GM18511 (cell line): ENCODE data around the gene IMMP1L.

Experiments used
- ATAC-seq: cut with Tn5 transposase; IDR thresholded peaks from one replicate; pipeline ENCODE4 v1.9.1; 2021; ENCODE audit warnings: mild to moderate bottlenecking, moderate library complexity; ENCODE audit not compliant: unreplicated experiment

The IMMP1L gene

GRCh38 chr11:31477528-31478222 is 31.7 kb downstream of the IMMP1L start:
- ATAC-seq: no peak

GRCh38 chr11:31474083-31474482 is 35.3 kb downstream of the IMMP1L start:
- ATAC-seq: no peak

- ATAC-seq: no peak
Measured at GRCh38 chr11:31464436-31464835, 45.0 kb downstream of the IMMP1L start.

GRCh38 chr11:31455177-31455576 is 54.2 kb downstream of the IMMP1L start:
- ATAC-seq: no peak

GRCh38 chr11:31450841-31451240 is 58.6 kb downstream of the IMMP1L start:
- no peak for ATAC-seq

- no peak for ATAC-seq
Measured at GRCh38 chr11:31449040-31449439, 60.4 kb downstream of the IMMP1L start.

GRCh38 chr11:31445621-31446020 is 63.8 kb downstream of the IMMP1L start:
- no peak for ATAC-seq

- ATAC-seq: no peak
Measured at GRCh38 chr11:31443802-31444201, 65.6 kb downstream of the IMMP1L start.

- no peak for ATAC-seq
Measured at GRCh38 chr11:31442086-31442485, 67.3 kb downstream of the IMMP1L start.

- ATAC-seq: no peak
Measured at GRCh38 chr11:31441296-31441695, 68.1 kb downstream of the IMMP1L start.

GRCh38 chr11:31437742-31438435 is 71.5 kb downstream of the IMMP1L start:
- no peak for ATAC-seq

- ATAC-seq: no peak
Measured at GRCh38 chr11:31433851-31434250, 75.6 kb downstream of the IMMP1L start.

- no peak for ATAC-seq
Measured at GRCh38 chr11:31424652-31425051, 84.8 kb downstream of the IMMP1L start.

GRCh38 chr11:31422703-31423102 is 86.7 kb downstream of the IMMP1L start:
- no peak for ATAC-seq

- ATAC-seq: no peak
Measured at GRCh38 chr11:31421820-31422219, 87.6 kb downstream of the IMMP1L start.

GRCh38 chr11:31419669-31420068 is 89.8 kb downstream of the IMMP1L start:
- ATAC-seq: no peak

GRCh38 chr11:31419138-31419537 is 90.3 kb downstream of the IMMP1L start:
- no peak for ATAC-seq

- ATAC-seq: no peak
Measured at GRCh38 chr11:31417816-31418215, 91.6 kb downstream of the IMMP1L start.

GRCh38 chr11:31417357-31417756 is 92.1 kb downstream of the IMMP1L start:
- ATAC-seq: no peak

- ATAC-seq: no peak
Measured at GRCh38 chr11:31415435-31415834, 94.0 kb downstream of the IMMP1L start.

- ATAC-seq: no peak
Measured at GRCh38 chr11:31414338-31414737, 95.1 kb downstream of the IMMP1L start.

- no peak for ATAC-seq
Measured at GRCh38 chr11:31412946-31413345, 96.5 kb downstream of the IMMP1L start.

- ATAC-seq: no peak
Measured at GRCh38 chr11:31408201-31408600, 101.2 kb downstream of the IMMP1L start.
